GM18519 (cell line): ENCODE data around the gene PODXL2.
"Not testable (repeated sequence)": the region's sequence is repeated elsewhere in the genome, so short reads cannot be mapped to it uniquely, and the experiment has no call there.

Experiments
- ATAC-seq: cut with Tn5 transposase; IDR thresholded peaks from one replicate; pipeline ENCODE4 v1.9.1; 2021; ENCODE audit warnings: mild to moderate bottlenecking, moderate library complexity; ENCODE audit not compliant: unreplicated experiment, low FRiP score

Gene PODXL2

GRCh38 chr3:127604546-127605165 is 24.3 kb upstream of the PODXL2 start:
- ATAC-seq: no peak

GRCh38 chr3:127605547-127605946 is 23.4 kb upstream of the PODXL2 start:
- not testable (repeated sequence) for ATAC-seq

DNA sequence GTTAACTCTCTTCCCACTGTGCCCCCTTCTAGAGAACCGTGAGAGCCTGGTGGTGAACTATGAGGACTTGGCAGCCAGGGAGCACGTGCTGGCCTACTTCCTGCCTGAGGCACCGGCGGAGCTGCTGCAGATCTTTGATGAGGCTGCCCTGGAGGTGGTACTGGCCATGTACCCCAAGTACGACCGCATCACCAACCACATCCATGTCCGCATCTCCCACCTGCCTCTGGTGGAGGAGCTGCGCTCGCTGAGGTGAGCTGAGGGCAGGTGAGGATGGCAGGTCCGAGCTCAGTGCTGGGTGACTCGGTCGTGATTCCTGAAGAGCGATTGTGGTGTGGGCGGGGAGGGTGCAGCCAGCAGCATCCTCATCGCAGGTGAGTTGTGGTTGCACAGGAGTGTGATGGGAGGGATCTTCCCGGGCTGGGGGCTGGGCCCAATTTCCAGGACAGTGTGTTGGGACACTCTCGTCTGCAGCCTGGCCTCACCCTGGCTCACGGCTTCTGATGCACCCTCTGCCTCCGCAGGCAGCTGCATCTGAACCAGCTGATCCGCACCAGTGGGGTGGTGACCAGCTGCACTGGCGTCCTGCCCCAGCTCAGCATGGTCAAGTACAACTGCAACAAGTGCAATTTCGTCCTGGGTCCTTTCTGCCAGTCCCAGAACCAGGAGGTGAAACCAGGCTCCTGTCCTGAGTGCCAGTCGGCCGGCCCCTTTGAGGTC is 22.7 kb upstream of the PODXL2 start:
- ATAC-seq: no peak

DNA sequence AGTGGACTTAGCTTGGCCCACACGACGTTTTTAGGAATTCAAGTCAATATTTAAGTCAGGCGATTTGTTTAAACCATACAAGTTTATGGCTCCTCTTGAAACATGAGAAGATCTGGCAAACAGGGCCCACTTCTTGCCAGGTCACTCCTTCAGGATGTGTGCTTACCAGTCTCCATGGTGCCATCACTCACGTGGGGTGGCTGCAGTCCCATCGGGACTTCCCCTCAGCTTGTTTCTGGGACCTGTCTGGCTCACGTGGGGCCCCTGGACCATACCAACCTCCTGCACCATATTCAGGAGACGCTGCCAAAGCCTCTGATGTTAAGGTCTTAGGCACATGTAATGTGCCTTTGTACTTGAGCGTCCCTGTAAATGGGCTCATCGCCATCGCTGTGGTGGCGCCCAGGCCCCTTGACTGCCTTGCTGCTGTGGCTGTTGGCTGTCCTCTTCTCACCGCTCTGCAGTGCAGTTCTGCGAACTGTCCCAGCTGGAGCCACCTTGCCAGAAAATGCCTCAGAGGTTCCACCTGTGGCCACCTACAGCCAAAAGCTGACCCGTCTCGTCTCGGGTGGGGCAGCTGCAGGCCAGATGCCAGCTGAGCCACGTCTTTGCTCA is 21.9 kb upstream of the PODXL2 start:
- no peak for ATAC-seq

DNA sequence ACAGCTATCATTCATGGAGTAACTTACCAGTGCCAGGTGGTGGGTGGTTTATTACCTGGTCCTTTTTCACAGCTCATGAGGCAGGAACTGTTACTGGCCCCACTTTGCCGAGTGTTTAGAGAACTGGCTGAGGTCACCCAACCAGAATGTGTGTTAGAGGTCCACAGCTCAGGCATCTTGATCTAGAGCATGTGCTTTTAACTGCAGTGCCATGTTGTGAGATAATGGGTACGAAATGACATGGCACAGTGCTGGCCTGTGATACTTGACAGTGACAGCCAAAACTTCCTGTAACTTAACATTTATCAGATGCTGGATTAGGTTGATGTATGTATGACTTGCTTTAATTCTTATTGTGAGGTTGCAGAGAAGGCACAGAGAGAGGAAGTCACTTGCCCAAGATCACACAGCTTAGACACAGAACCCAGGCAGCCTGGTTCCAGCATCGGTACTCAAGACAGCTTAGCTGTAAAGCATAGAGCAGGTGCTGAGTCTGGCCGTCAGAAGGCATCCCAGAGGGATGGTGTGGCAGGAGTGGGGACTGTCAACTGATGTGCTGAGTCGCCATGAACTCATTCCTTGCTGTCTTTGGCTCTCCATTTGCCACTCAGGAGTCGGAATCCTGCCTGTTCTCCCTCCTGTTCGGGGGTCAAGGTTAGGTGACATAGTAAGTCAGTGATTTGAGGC is 21.2 kb upstream of the PODXL2 start:
- ATAC-seq: no peak

GRCh38 chr3:127608362-127608718 is 20.6 kb upstream of the PODXL2 start:
- no peak for ATAC-seq

DNA sequence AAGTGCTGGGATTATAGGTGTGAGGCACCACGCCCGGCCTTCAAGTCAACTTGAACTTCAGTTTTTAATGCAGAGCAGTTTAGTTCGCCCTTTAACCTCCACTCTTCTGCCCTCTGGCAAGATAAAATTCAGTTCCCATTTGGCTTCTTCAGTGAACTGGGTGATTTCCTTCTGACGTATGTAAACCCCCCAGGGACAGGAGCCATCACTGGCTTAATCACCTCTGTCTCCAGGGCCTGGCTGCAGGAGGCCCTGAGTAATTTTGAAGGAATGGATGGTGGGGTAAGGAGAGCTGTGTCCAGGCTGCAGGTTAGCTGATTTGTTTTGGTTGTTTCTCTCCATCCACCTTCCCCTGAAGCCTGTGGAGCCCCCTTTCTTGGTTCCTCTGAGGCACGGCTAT is 18.9 kb upstream of the PODXL2 start:
- ATAC-seq: no peak

GRCh38 chr3:127611251-127611650 is 17.7 kb upstream of the PODXL2 start:
- no peak for ATAC-seq

GRCh38 chr3:127612966-127613365 is 16.0 kb upstream of the PODXL2 start:
- no peak for ATAC-seq

DNA sequence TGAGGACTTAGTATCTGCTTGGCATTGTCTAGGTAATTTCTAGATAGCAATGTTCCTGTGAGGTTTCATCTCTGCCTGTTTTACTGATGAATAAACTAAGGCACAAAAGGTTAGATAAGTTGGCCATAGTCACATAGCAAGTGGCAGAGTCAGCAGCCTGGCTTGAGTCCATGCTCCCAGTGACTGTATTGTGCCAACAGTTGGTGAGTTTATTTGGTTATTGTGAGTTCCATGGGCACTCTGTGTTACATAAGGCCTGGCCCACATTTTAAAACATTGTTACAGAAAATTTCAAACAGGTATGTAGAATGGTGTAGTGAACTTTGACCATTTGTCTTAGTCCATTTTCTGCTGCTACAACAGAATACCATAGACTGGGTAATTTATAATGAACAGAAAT is 15.6 kb upstream of the PODXL2 start:
- no peak for ATAC-seq

DNA sequence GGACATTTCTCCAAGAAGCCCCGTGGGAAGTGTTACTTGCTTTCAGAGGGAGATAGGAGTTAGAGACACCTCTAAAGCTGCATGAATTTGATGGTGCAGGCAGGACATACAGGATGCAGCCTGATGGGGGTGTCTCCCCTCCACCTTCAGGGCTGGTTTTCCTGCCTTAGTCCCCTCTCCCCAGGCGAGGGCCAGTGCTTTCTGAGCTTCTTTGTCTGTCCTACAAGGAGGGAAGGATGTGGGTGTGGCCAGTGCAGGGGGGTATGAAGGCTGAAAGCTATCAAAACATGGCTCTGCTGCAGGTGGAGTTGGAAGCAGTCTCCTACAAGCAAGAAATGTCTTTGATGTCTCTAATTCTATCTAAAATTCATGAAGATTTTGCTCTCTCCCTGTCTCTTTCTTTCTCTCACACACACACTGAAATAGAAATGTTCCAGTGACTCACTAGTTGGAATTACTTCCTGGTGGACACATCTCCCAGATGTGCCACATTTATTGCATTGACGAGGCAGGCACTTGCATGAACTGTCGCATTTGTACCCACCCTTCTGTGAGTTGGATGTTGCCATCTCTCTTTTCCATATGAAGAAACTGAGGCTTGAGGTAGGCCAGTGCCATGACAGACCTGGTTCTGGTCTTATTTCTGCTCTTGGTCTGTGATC is 13.9 kb upstream of the PODXL2 start:
- no peak for ATAC-seq

- no peak for ATAC-seq
Measured at GRCh38 chr3:127615631-127616305, 13.2 kb upstream of the PODXL2 start.

GRCh38 chr3:127616836-127617605 is 12.0 kb upstream of the PODXL2 start:
- ATAC-seq: no peak

GRCh38 chr3:127618891-127619290 is 10.1 kb upstream of the PODXL2 start:
- no peak for ATAC-seq

- ATAC-seq: no peak
Measured at GRCh38 chr3:127620637-127621375, 8.2 kb upstream of the PODXL2 start.

DNA sequence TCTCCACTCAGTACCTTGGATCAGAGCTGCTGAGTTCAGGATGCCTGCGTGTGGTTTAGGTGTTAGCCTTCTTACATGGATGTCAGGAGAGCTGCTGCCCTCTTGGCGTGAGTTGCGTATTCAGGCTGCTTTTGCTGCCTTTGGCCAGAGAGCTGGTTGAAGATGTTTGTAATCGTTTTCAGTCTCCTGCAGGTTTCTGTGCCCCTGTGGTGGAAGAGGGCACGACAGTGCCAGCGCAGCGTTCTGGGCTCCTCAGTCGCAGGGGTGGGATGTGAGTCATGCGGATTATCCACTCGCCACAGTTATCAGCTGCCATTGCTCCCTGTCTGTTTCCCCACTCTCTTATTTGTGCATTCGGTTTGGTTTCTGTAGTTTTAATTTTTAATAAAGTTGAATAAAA is 7.0 kb upstream of the PODXL2 start:
- no peak for ATAC-seq

GRCh38 chr3:127622772-127623576 is 6.0 kb upstream of the PODXL2 start:
- ATAC-seq: no peak

DNA sequence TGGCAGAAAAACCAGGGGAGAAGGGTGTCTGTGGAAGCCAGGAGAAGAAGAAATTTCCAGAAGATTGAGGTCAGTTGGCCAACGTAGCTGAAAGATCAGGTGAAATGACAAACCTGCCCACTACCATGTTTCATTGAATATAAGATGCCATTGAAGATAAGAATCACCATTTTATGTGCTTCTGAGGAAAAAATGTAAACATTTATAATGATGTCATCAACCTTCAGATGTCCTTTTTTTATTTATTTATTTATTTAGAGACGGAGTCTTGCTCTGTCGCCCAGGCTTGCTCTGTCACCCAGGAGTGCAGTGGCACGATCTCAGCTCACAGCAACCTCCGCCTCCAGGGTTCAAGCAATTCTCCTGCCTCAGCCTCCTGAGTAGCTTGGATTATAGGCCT is 4.9 kb upstream of the PODXL2 start:
- no peak for ATAC-seq
